K562 (cell line): ENCODE data around the gene DPH7.

Experiments used
- FOXP1 ChIP-seq: sonication (generic); formaldehyde crosslinking; IDR thresholded peaks from 2 replicates; pipeline ENCODE4 v1.8.0; 2022; ENCODE audit warnings: mild to moderate bottlenecking, missing genetic modification reagents
- PHF8 ChIP-seq: fragments of 200-600 bp; sonication (generic); IDR thresholded peaks from 2 replicates; pipeline ENCODE4 v1.6.1; 2012; ENCODE audit warnings: mixed run types, mild to moderate bottlenecking, inconsistent platforms, low read length, moderate library complexity, borderline replicate concordance
- POLR2A ChIP-seq: fragments of 450-650 bp; conservative IDR thresholded peaks from 2 replicates; pipeline ENCODE4 v1.6.1; 2016
- SMC3 ChIP-seq: conservative IDR thresholded peaks from 2 replicates; pipeline ENCODE4 v1.6.1; 2011; ENCODE audit warnings: low read depth, low read length, improper control_type of control experiment; ENCODE audit not compliant: insufficient read depth
- SREBF2 ChIP-seq: sonication (generic); formaldehyde crosslinking; IDR thresholded peaks from 2 replicates; pipeline ENCODE4 v1.4.0; 2020; ENCODE audit warnings: mild to moderate bottlenecking, missing genetic modification reagents
- ZNF174 ChIP-seq: fragments of 250-450 bp; sonication (Bioruptor Pico); IDR thresholded peaks from 2 replicates; pipeline ENCODE4 v1.4.0; 2020; ENCODE audit warnings: mild to moderate bottlenecking

DNA sequence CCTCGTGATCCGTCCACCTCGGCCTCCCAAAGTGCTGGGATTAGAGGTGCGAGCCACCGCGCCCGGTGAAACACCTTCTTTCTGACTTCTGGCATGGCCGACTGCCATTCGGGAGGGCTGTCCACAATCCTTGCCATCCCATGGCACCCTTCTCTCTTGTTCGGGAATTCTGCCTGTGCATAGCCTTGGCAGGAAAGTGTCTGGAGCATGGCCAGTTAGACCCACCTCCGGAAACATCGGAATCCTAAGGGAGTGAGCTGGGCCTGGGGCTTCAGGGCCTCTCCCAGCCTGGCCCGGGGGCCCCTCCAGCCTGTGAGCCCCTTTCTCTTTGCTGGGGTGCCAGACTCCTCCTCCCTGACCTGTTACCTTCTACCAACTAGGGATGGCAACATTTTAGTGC is 25.2 kb upstream of the DPH7 start:
- TF ChIP-seq SREBF2 (CRISPR knock-in tag) = no peak
- no peak for TF ChIP-seq SMC3
- TF ChIP-seq ZNF174 (CRISPR knock-in tag) = no peak
- no peak for TF ChIP-seq FOXP1
- TF ChIP-seq POLR2A = no peak
- TF ChIP-seq PHF8 = no peak
